A549 (cell line): ENCODE results near the gene ESR1. TPM values are rescaled to one million over a fixed set of nuclear protein-coding genes. Genes with fewer than 3 reads are reported as not detected.

Source experiments
- ATAC-seq, 2 experiments: fragments of 200-7000 bp in 1 of 2; fragments of >200 bp in 1 of 2; cut with Nextera tagmentation in 1 of 2; cut with Tn5 transposase in 1 of 2; 3 replicates each; pipeline versions ENCODE4 v1.8.0 to v1.9.1; 2018 to 2020; ENCODE audit warnings: mild to moderate bottlenecking in 1 of 2, moderate library complexity in 1 of 2
- CTCF ChIA-PET: fragments of 300-600 bp; sonication (Branson Sonifier 250); formaldehyde crosslinking; extraction: SDS; loops from one replicate; lab custom pipeline; 2021; ENCODE audit warnings: antibody characterized with exemption, inconsistent platforms; lab: Yijun Ruan, JAX
- POLR2A ChIA-PET: fragments of 350-600 bp; formaldehyde crosslinking; extraction: SDS; loops from one replicate; lab custom pipeline; 2021; ENCODE audit warnings: antibody characterized with exemption, inconsistent platforms; lab: Yijun Ruan, JAX
- DNase-seq, 2 experiments: peaks; one replicate each; pipeline versions ENCODE4 v3.0.0 to v3.0.0-alpha.2; 2011 to 2016; ENCODE audit warnings: low read depth in 1 of 2, low spot score in 1 of 2
- FAIRE-seq: peaks from 2 replicates; lab custom pipeline; 2011; peaks lifted over from hg19 to GRCh38; lab: Jason Lieb, UNC
- H3K27ac ChIP-seq, 2 experiments: fragments of >200 bp; sonication (Bioruptor Twin); formaldehyde crosslinking; 3 replicates each; pipeline ENCODE4 v1.5.1; 2016 to 2017
- H3K4me1 ChIP-seq: fragments of >200 bp; sonication (Bioruptor Twin); formaldehyde crosslinking; 3 replicates; pipeline ENCODE4 v1.6.1; 2016
- H3K4me2 ChIP-seq: fragments of >200 bp; sonication (Bioruptor Twin); formaldehyde crosslinking; 3 replicates; pipeline ENCODE4 v1.6.1; 2016
- H3K4me3 ChIP-seq: fragments of >200 bp; sonication (Bioruptor Twin); formaldehyde crosslinking; 3 replicates; pipeline ENCODE4 v1.5.1; 2016
- H3K9me3 ChIP-seq: fragments of >200 bp; sonication (Bioruptor Twin); formaldehyde crosslinking; 3 replicates; pipeline ENCODE4 v1.6.1; 2016
- BCL3 ChIP-seq: fragments of >200 bp; sonication (Bioruptor Twin); formaldehyde crosslinking; IDR thresholded peaks from 3 replicates; pipeline ENCODE4 v1.6.1; 2016
- CBX2 ChIP-seq: fragments of 200-600 bp; sonication (generic); IDR thresholded peaks from 2 replicates; pipeline ENCODE4 v1.6.1; 2016; ENCODE audit warnings: low read depth, mild to moderate bottlenecking, borderline replicate concordance
- CBX8 ChIP-seq: fragments of 200-600 bp; sonication (generic); IDR thresholded peaks from 2 replicates; pipeline ENCODE4 v1.6.1; 2016
- CHD2 ChIP-seq: fragments of 150-350 bp; IDR thresholded peaks from 2 replicates; pipeline ENCODE4 v1.6.1; 2014; ENCODE audit warnings: low read length; ENCODE audit not compliant: partially characterized antibody
- CTCF ChIP-seq: fragments of >200 bp; sonication (Bioruptor Twin); formaldehyde crosslinking; IDR thresholded peaks from 3 replicates; pipeline ENCODE4 v1.5.1; 2016
- FOSB ChIP-seq: fragments of 250-450 bp; sonication (Bioruptor Pico); IDR thresholded peaks from 2 replicates; pipeline ENCODE4 v1.5.0; 2020; ENCODE audit warnings: mild to moderate bottlenecking, moderate library complexity
- GATA3 ChIP-seq: IDR thresholded peaks from 2 replicates; pipeline ENCODE4 v1.6.1; 2012; ENCODE audit warnings: borderline replicate concordance
- HDAC2 ChIP-seq: fragments of 200-600 bp; sonication (generic); IDR thresholded peaks from 2 replicates; pipeline ENCODE4 v1.6.1; 2016
- HES2 ChIP-seq: fragments of >200 bp; sonication (Bioruptor Twin); formaldehyde crosslinking; IDR thresholded peaks from 2 replicates; pipeline ENCODE4 v1.6.1; 2016
- HEYL ChIP-seq: fragments of 250-450 bp; sonication (Bioruptor Pico); IDR thresholded peaks from 2 replicates; pipeline ENCODE4 v1.8.0; 2021; ENCODE audit warnings: mild to moderate bottlenecking, moderate library complexity
- HMGXB4 ChIP-seq: fragments of 250-450 bp; sonication (Bioruptor Pico); IDR thresholded peaks from 2 replicates; pipeline ENCODE4 v1.5.0; 2021; ENCODE audit warnings: mild to moderate bottlenecking, moderate library complexity, borderline replicate concordance
- HOXB13 ChIP-seq: fragments of 250-450 bp; sonication (Bioruptor Pico); IDR thresholded peaks from 2 replicates; pipeline ENCODE4 v1.5.0; 2020; ENCODE audit warnings: low read depth, mild to moderate bottlenecking, moderate library complexity
- JUN ChIP-seq, 2 experiments: fragments of >200 bp; sonication (Bioruptor Twin); formaldehyde crosslinking; IDR thresholded peaks; 2 replicates in 1 of 2; 3 replicates in 1 of 2; pipeline ENCODE4 v1.6.1; 2016 to 2017
- KDM5A ChIP-seq: fragments of 200-600 bp; sonication (generic); IDR thresholded peaks from 2 replicates; pipeline ENCODE4 v1.6.1; 2016; ENCODE audit warnings: antibody characterized with exemption, mild to moderate bottlenecking
- MAZ ChIP-seq: fragments of 150-350 bp; IDR thresholded peaks from 2 replicates; pipeline ENCODE4 v1.6.1; 2014; ENCODE audit warnings: antibody characterized with exemption, low read depth, low read length, borderline replicate concordance
- NFE2L2 ChIP-seq: fragments of 150-350 bp; conservative IDR thresholded peaks from 2 replicates; pipeline ENCODE4 v1.6.1; 2014; ENCODE audit warnings: low read length
- NR3C1 ChIP-seq: fragments of >200 bp; sonication (Bioruptor Twin); formaldehyde crosslinking; IDR thresholded peaks from 3 replicates; pipeline ENCODE4 v1.6.1; 2017
- PHF8 ChIP-seq: fragments of 200-600 bp; sonication (generic); IDR thresholded peaks from 2 replicates; pipeline ENCODE4 v1.6.1; 2016; ENCODE audit warnings: low read depth, mild to moderate bottlenecking, antibody characterized with exemption, moderate library complexity, borderline replicate concordance
- POLR2A ChIP-seq: IDR thresholded peaks from 2 replicates; pipeline ENCODE4 v1.6.1; 2012; ENCODE audit warnings: mild to moderate bottlenecking, low read length
- RCOR1 ChIP-seq: fragments of 150-350 bp; IDR thresholded peaks from 2 replicates; pipeline ENCODE4 v1.6.1; 2014; ENCODE audit warnings: antibody characterized with exemption, low read length, low read depth
- RFX5 ChIP-seq: fragments of 450-650 bp; IDR thresholded peaks from 2 replicates; pipeline ENCODE4 v1.7.1; 2014; ENCODE audit warnings: antibody characterized with exemption, mild to moderate bottlenecking, moderate library complexity
- RNF2 ChIP-seq: fragments of 200-600 bp; sonication (generic); IDR thresholded peaks from 2 replicates; pipeline ENCODE4 v1.6.1; 2016; ENCODE audit warnings: low read depth, mild to moderate bottlenecking, antibody characterized with exemption, moderate library complexity, borderline replicate concordance
- TFCP2L1 ChIP-seq: fragments of 250-450 bp; sonication (Bioruptor Pico); IDR thresholded peaks from 2 replicates; pipeline ENCODE4 v1.5.0; 2021; ENCODE audit warnings: mild to moderate bottlenecking
- ZC3H11A ChIP-seq: fragments of 450-650 bp; IDR thresholded peaks from 2 replicates; pipeline ENCODE4 v1.6.1; 2014; ENCODE audit warnings: antibody characterized with exemption, mild to moderate bottlenecking
- WGBS: methylation state at CpG from one replicate; pipeline ENCODE4 v1.1.6; 2017; ENCODE audit errors: missing lambda C conversion rate; 5-methylcytosine and 5-hydroxymethylcytosine counted together
- polyA plus RNA-seq, 4 experiments: library from polyadenylated mRNA; depleted of rRNA in 3 of 4; stranded (reverse); fragments of >200 nt; fragmentation: RNase III in 1 of 4; extraction: RNeasy Plus Mini Kit Qiagen cat#74134 plus additional on column Dnase treatment in 1 of 4; gene quantifications; 2 replicates in 3 of 4; 3 replicates in 1 of 4; pipeline ENCODE4 v1.2.3, GENCODE V29; 2011 to 2017
- TF ChIP-seq, protein P1 (sequence below): IDR thresholded peaks from 2 replicates; pipeline ENCODE4 v1.6.1; 2012; ENCODE audit warnings: low read depth, borderline replicate concordance
- TF ChIP-seq, protein P2 (sequence below): fragments of 450-650 bp; IDR thresholded peaks from 2 replicates; pipeline ENCODE4 v1.6.1; 2014; ENCODE audit warnings: antibody characterized with exemption
- TF ChIP-seq, protein P3 (sequence below): fragments of 150-350 bp; IDR thresholded peaks from 2 replicates; pipeline ENCODE4 v1.6.1; 2014; ENCODE audit warnings: low read depth, mild to moderate bottlenecking, low read length

The ESR1 gene
- polyA plus RNA-seq, 2 of the 4 experiments (the other 2 are of a cell fraction): not detected

DNA sequence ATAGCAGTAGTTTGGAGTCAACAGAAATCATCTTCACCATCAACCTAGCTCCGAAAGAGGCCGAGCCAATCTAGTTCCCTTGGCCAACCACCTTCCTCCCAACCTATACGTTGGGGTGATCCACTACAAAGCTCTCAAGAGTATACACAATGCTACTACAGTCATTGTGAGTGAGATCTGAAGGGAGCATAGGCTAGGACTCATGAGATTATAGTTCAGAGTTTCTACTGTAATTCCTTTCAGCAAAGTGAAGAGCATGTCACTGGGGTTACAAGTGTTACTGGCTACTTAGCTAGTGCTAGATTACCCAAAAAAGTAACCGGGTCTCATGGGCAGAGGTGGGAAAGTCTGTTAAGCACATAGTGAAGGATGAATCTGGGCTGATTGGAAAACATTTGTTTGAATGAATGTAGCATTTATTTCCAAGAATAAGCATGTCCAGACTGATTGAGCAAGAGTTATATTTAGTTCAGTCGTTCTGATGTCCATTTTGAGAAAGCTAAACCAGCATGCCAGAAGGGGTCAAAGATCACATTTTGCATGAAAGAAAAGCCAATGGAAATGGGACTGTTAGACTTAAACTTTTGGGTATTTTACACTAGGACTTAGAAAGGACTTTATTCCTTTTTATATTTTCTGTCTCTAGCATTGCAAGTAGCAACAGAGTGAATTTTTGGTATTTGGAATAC lies 10.5 kb upstream of the ESR1 start:
- CTCF ChIA-PET: no interaction called here
- no peak overlapping the region for H3K27ac ChIP-seq
- no peak for ATAC-seq

DNA sequence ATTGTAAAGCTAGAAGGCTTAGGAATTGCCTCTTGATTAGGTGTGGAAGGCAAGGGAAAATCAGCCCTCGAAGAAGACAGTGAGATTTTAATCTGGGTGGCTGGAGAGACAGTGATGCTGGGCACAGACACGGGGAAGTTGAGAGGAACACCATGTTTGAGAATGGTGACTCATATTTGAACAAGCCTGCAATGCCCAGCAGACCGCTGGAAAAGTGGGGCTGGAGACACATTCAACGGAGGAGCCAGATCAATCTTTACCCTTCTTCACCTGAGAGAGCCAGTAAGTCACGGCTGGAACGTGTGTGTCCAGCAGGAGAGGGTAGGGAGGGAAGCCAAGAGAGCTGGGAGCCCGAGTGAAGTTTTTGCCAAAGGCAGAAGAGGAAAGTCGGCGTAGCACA lies 3.7 kb upstream of the ESR1 start:
- H3K9me3 ChIP-seq: no peaks in the 10 kb centered on the region; the same call in 2 of the 3 replicates
- DNase-seq: no peak
- CTCF ChIA-PET: no interaction called here
- TF ChIP-seq HOXB13 (CRISPR knock-in tag) (no peak), NR3C1 (no peak), BCL3 (no peak), POLR2A (no peak), HES2 (no peak), RNF2 (no peak), HDAC2 (no peak), JUN (IDR thresholded peaks at IDR 0.05) (no peak), CBX2 (no peak), ZC3H11A (no peak), HMGXB4 (CRISPR knock-in tag) (no peak), HEYL (CRISPR knock-in tag) (no peak), KDM5A (no peak), GATA3 (no peak), RFX5 (no peak), PHF8 (no peak)
- TF ChIP-seq, protein P1, sequence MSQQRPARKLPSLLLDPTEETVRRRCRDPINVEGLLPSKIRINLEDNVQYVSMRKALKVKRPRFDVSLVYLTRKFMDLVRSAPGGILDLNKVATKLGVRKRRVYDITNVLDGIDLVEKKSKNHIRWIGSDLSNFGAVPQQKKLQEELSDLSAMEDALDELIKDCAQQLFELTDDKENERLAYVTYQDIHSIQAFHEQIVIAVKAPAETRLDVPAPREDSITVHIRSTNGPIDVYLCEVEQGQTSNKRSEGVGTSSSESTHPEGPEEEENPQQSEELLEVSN: no peak
- TF ChIP-seq, protein P2, sequence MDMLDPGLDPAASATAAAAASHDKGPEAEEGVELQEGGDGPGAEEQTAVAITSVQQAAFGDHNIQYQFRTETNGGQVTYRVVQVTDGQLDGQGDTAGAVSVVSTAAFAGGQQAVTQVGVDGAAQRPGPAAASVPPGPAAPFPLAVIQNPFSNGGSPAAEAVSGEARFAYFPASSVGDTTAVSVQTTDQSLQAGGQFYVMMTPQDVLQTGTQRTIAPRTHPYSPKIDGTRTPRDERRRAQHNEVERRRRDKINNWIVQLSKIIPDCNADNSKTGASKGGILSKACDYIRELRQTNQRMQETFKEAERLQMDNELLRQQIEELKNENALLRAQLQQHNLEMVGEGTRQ: no peak
- TF ChIP-seq, all 56 proteins: peak for 0
- ATAC-seq: peak; percentile 45 to 61; a peak in 2 of 6 replicates
- Histone ChIP-seq H3K4me3 (no peak overlapping the region), H3K27ac (no peak overlapping the region), H3K4me1 (0 out of 3 replicates have a peak, but pooled peaks cover 4% of the 10 kb centered on the region), H3K4me2 (no peak overlapping the region; the same call in 2 of the 3 replicates)
- FAIRE-seq: no peak
- POLR2A ChIA-PET: no interaction called here
- WGBS: 13% methylated on average over 9 of the region's 9 CpGs

More for the DNA sequence above, 10.5 kb upstream of the ESR1 start:
- Histone ChIP-seq H3K4me1 (no peaks in the 10 kb centered on the region), H3K4me3 (no peak overlapping the region), H3K9me3 (no peaks in the 10 kb centered on the region), H3K4me2 (no peak overlapping the region)
- WGBS: 44% methylated on average over 5 of the region's 5 CpGs
- POLR2A ChIA-PET: no interaction called here
- DNase-seq (no peak), FAIRE-seq (no peak)
- TF ChIP-seq TFCP2L1 (no peak), CBX8 (no peak), MAZ (no peak), FOSB (CRISPR knock-in tag) (no peak), NFE2L2 (no peak), CTCF (no peak), CBX2 (no peak), NR3C1 (no peak), HES2 (no peak), RNF2 (no peak), RCOR1 (no peak), CHD2 (no peak)
- TF ChIP-seq, protein P3, sequence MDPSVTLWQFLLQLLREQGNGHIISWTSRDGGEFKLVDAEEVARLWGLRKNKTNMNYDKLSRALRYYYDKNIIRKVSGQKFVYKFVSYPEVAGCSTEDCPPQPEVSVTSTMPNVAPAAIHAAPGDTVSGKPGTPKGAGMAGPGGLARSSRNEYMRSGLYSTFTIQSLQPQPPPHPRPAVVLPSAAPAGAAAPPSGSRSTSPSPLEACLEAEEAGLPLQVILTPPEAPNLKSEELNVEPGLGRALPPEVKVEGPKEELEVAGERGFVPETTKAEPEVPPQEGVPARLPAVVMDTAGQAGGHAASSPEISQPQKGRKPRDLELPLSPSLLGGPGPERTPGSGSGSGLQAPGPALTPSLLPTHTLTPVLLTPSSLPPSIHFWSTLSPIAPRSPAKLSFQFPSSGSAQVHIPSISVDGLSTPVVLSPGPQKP: no peak
